Left ventricle myocardium inferior (tissue), 1 donor: ENCODE data around the gene TPP1. TPM values are rescaled to one million over a fixed set of nuclear protein-coding genes. Genes with fewer than 3 reads are reported as not detected.

Experiments
- DNase-seq: peaks from one replicate; pipeline ENCODE4 v3.0.0-alpha.2; 2020
- H3K27ac ChIP-seq: fragments of 200-600 bp; replicated peaks from 2 replicates; pipeline ENCODE4 v1.8.0; 2021
- H3K27me3 ChIP-seq: fragments of 200-600 bp; 2 replicates; pipeline ENCODE4 v1.8.0; 2021; ENCODE audit warnings: low read depth
- H3K36me3 ChIP-seq: fragments of 200-600 bp; 2 replicates; pipeline ENCODE4 v1.8.0; 2021
- H3K4me1 ChIP-seq: fragments of 200-600 bp; 2 replicates; pipeline ENCODE4 v1.8.0; 2021
- H3K4me3 ChIP-seq: fragments of 200-600 bp; 2 replicates; pipeline ENCODE4 v1.8.0; 2021; ENCODE audit warnings: mild to moderate bottlenecking, moderate library complexity
- H3K9me3 ChIP-seq: fragments of 200-600 bp; replicated peaks from 2 replicates; pipeline ENCODE4 v1.8.0; 2021
- CTCF ChIP-seq: fragments of 200-600 bp; IDR thresholded peaks from 2 replicates; pipeline ENCODE4 v1.8.0; 2021; ENCODE audit warnings: antibody characterized with exemption, mild to moderate bottlenecking, borderline replicate concordance
- intact Hi-C: fragments of 100-400 bp; cut with micrococcal nuclease; formaldehyde crosslinking; loops from one replicate; pipeline ENCODE4 v1.11.0; 2022
- total RNA-seq: library from RNA; stranded (reverse); fragmentation: NEBNext Ultra II Directional; extraction: Animal tissue kit (Norgen Biotek cat#: 25700); gene quantifications from one replicate; pipeline ENCODE4 v1.2.1, GENCODE V29; 2021
- donor health status: DM: no; HTN: yes; CAD: no; lungs with severe emphysema.

The TPP1 gene
- total RNA-seq, 1 donor from 2014 or later = 84.2 TPM

GRCh38 chr11:6634534-6634933 is 15.3 kb upstream of the TPP1 start:
- no peak for DNase-seq
- Histone ChIP-seq H3K4me3 (no peak overlapping the region), H3K4me1 (peaks cover 72% of the 10 kb centered on the region), H3K27ac (peak overlapping the region; percentile 85), H3K9me3 (no peaks in the 10 kb centered on the region), H3K36me3 (peaks cover 28% of the 10 kb centered on the region), H3K27me3 (no peaks in the 10 kb centered on the region)
- TF ChIP-seq CTCF = no peak
- intact Hi-C loops = no loop called here

- peaks cover 35% of the 10 kb centered on the region for H3K36me3 ChIP-seq
- H3K27ac ChIP-seq = peak overlapping the region; percentile 85
- H3K4me3 ChIP-seq = no peak overlapping the region
- intact Hi-C loops = no loop called here
- H3K9me3 ChIP-seq = no peaks in the 10 kb centered on the region
- DNase-seq = peak; percentile 71
- TF ChIP-seq CTCF = no peak
- H3K4me1 ChIP-seq = peaks cover 64% of the 10 kb centered on the region
- H3K27me3 ChIP-seq = no peaks in the 10 kb centered on the region
Observed at GRCh38 chr11:6633422-6634408, 14.5 kb upstream of the TPP1 start.

- no peak overlapping the region for H3K27ac ChIP-seq
- peaks cover 38% of the 10 kb centered on the region for H3K36me3 ChIP-seq
- no peak overlapping the region for H3K4me3 ChIP-seq
- H3K9me3 ChIP-seq = no peaks in the 10 kb centered on the region
- peaks cover 56% of the 10 kb centered on the region for H3K4me1 ChIP-seq
- DNase-seq = no peak
- H3K27me3 ChIP-seq = no peaks in the 10 kb centered on the region
- no peak for TF ChIP-seq CTCF
- intact Hi-C loops = no loop called here
Observed at GRCh38 chr11:6632116-6633073, 13.2 kb upstream of the TPP1 start.

GRCh38 chr11:6631361-6631890 is 12.2 kb upstream of the TPP1 start:
- peaks cover 48% of the 10 kb centered on the region for H3K36me3 ChIP-seq
- intact Hi-C loops = no loop called here

More at GRCh38 chr11:6631361-6631890, 12.2 kb upstream of the TPP1 start:
- Histone ChIP-seq H3K9me3 (no peaks in the 10 kb centered on the region), H3K4me3 (no peak overlapping the region), H3K27ac (no peak overlapping the region), H3K27me3 (no peaks in the 10 kb centered on the region), H3K4me1 (peaks cover 51% of the 10 kb centered on the region)
- no peak for DNase-seq
- TF ChIP-seq CTCF = no peak
